Measurements from ENCODE around the gene CHST11.

CHST11 gene

GRCh38 chr12:104671409-104672095, 214.8 kb downstream of the CHST11 start:
- no peaks in the 10 kb centered on the region for H3K36me3 ChIP-seq (ENCODE audit: insufficient read depth, low read length)
- no peaks in the 10 kb centered on the region for H3K9me3 ChIP-seq (ENCODE audit: low read length)
- no peaks in the 10 kb centered on the region for H3K27me3 ChIP-seq (ENCODE audit: control insufficient read depth in 1 of 2, insufficient read depth in 2 of 2, low read length in 2 of 2)
- H3K4me3 ChIP-seq (ENCODE audit: low read depth in 1 of 2, low read length in 2 of 2): no peak overlapping the region
- no peak overlapping the region for H3K9ac ChIP-seq (ENCODE audit: low read length)
- peaks cover 79% of the 10 kb centered on the region for H3K4me1 ChIP-seq (ENCODE audit: insufficient read depth, low read length)
- H3K27ac ChIP-seq (ENCODE audit: low read depth, low read length): peak overlapping the region; percentile 23

- H3K9ac ChIP-seq (ENCODE audit: low read length): no peak overlapping the region
- no peak overlapping the region for H3K4me3 ChIP-seq (ENCODE audit: low read depth in 1 of 2, low read length in 2 of 2)
- H3K9me3 ChIP-seq (ENCODE audit: low read length): no peaks in the 10 kb centered on the region
- no peaks in the 10 kb centered on the region for H3K27me3 ChIP-seq (ENCODE audit: control insufficient read depth in 1 of 2, insufficient read depth in 2 of 2, low read length in 2 of 2)
- H3K36me3 ChIP-seq (ENCODE audit: insufficient read depth, low read length): no peaks in the 10 kb centered on the region
- peak overlapping the region; percentile 23 for H3K27ac ChIP-seq (ENCODE audit: low read depth, low read length)
- peaks cover 74% of the 10 kb centered on the region for H3K4me1 ChIP-seq (ENCODE audit: insufficient read depth, low read length)
These were observed 215.3 kb downstream of the CHST11 start for GRCh38 chr12:104672096-104672445.

GRCh38 chr12:104672501-104673265, 215.9 kb downstream of the CHST11 start:
- H3K27me3 ChIP-seq (ENCODE audit: control insufficient read depth in 1 of 2, insufficient read depth in 2 of 2, low read length in 2 of 2): no peaks in the 10 kb centered on the region
- no peak overlapping the region for H3K9ac ChIP-seq (ENCODE audit: low read length)

DNA sequence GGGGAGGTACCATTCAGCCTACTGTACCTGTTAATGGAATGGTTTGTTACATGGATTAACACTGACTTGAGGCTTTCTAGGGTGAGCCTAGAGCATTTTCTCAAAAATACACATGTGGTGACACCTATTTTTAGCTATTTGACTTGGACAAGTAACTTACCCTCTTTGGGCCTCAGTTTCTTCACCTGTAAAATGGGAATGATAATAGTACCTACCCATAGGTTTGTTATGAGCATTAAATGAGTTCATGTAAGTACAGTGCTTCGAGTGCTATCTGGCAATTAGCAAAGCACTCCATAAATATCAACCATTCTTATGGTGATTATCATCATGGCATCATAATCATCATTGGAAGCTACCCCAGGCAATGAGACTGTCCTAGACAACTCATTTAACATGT, 216.5 kb downstream of the CHST11 start:
- no peak overlapping the region for H3K27ac ChIP-seq (ENCODE audit: low read depth, low read length)
- no peaks in the 10 kb centered on the region for H3K27me3 ChIP-seq (ENCODE audit: control insufficient read depth in 1 of 2, insufficient read depth in 2 of 2, low read length in 2 of 2)
- H3K4me3 ChIP-seq (ENCODE audit: low read depth in 1 of 2, low read length in 2 of 2): no peak overlapping the region
- H3K9ac ChIP-seq (ENCODE audit: low read length): no peak overlapping the region
- H3K9me3 ChIP-seq (ENCODE audit: low read length): no peaks in the 10 kb centered on the region
- H3K4me1 ChIP-seq (ENCODE audit: insufficient read depth, low read length): peaks cover 62% of the 10 kb centered on the region
- H3K36me3 ChIP-seq (ENCODE audit: insufficient read depth, low read length): no peaks in the 10 kb centered on the region

More at GRCh38 chr12:104672501-104673265, 215.9 kb downstream of the CHST11 start:
- Histone ChIP-seq H3K36me3 (ENCODE audit: insufficient read depth, low read length) (no peaks in the 10 kb centered on the region), H3K9me3 (ENCODE audit: low read length) (no peaks in the 10 kb centered on the region), H3K27ac (ENCODE audit: low read depth, low read length) (no peak overlapping the region), H3K4me3 (ENCODE audit: low read depth in 1 of 2, low read length in 2 of 2) (no peak overlapping the region), H3K4me1 (ENCODE audit: insufficient read depth, low read length) (peaks cover 68% of the 10 kb centered on the region)

DNA sequence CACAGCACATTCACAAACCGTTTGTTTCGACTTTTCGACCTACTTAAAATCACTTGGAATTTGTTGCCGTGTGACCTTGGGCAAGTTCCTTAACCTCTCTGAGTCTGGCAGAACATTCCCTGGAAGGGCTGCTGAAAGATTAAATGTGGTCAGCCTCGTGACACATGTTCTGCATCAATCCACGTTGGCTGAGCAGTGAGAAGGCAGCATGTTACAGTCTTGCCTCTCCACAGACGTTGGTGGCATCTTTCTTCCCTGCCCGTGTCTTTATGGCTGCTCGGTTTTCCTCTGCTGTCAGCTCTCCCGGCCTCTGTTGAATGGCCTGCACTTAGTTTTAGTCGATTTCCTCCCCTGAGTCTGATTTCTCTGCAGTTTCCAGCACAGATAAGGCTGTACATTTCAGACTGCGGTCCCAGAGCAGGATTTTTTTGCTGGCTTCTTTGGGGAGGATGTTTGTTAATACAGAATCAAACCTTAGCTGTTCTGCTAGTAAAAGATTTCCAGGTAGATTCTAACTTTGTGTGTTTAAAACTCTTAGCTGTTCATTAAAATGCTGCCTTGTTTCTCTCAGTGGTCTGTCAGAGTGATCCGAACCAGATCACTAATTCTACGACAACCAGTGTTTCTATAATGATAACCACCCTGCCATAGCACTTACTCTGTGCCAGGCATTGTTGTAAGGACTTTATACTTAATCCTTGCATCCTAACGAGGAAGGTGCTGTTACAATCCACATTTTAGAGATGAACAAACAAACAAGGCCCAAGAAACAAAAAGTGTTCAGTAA, 217.1 kb downstream of the CHST11 start:
- peak overlapping the region; percentile 43 for H3K27ac ChIP-seq (ENCODE audit: low read depth, low read length)
- H3K27me3 ChIP-seq (ENCODE audit: control insufficient read depth in 1 of 2, insufficient read depth in 2 of 2, low read length in 2 of 2): no peaks in the 10 kb centered on the region
- H3K4me3 ChIP-seq (ENCODE audit: low read depth in 1 of 2, low read length in 2 of 2): no peak overlapping the region
- H3K36me3 ChIP-seq (ENCODE audit: insufficient read depth, low read length): no peaks in the 10 kb centered on the region
- peaks cover 56% of the 10 kb centered on the region for H3K4me1 ChIP-seq (ENCODE audit: insufficient read depth, low read length)
- no peaks in the 10 kb centered on the region for H3K9me3 ChIP-seq (ENCODE audit: low read length)
- H3K9ac ChIP-seq (ENCODE audit: low read length): no peak overlapping the region

- H3K27ac ChIP-seq (ENCODE audit: low read depth, low read length): no peak overlapping the region
- no peak overlapping the region for H3K4me3 ChIP-seq (ENCODE audit: low read depth in 1 of 2, low read length in 2 of 2)
- H3K4me1 ChIP-seq (ENCODE audit: insufficient read depth, low read length): peaks cover 28% of the 10 kb centered on the region
- no peaks in the 10 kb centered on the region for H3K27me3 ChIP-seq (ENCODE audit: control insufficient read depth in 1 of 2, insufficient read depth in 2 of 2, low read length in 2 of 2)
- no peaks in the 10 kb centered on the region for H3K36me3 ChIP-seq (ENCODE audit: insufficient read depth, low read length)
- H3K9me3 ChIP-seq (ENCODE audit: low read length): no peaks in the 10 kb centered on the region
- H3K9ac ChIP-seq (ENCODE audit: low read length): no peak overlapping the region
These were observed 219.9 kb downstream of the CHST11 start for GRCh38 chr12:104676636-104677035.

DNA sequence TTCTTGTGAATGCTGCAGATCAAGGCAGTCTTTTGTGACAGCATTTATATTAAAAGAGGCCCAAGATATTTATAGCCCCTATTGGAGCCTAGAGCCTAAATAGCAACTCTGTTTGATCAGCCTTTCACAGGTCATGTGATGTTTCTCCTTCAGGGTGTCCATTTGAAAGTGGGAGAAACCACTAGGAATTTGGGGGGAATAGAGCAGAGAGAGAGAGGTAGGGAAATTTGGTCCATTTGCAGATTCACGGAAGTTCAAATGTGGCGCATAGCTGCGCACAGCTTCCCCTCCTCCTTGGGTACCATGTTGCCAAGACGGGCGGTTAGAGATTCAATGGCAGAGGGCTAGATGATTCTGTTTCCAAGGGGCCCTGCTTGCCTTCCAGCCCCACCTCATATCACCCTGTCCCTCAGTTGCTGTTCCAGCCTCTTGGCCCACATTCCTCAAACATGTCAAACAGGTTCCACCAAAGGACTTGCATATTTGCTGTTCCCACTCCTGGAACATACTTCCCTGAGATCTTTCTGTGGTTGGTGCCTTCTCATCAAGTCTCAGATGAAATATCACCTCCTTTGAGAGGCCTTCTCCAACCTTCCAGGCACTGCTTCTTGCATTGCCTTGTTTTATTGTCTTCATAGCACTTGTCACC, 220.8 kb downstream of the CHST11 start:
- Histone ChIP-seq H3K4me1 (ENCODE audit: insufficient read depth, low read length) (peaks cover 22% of the 10 kb centered on the region), H3K36me3 (ENCODE audit: insufficient read depth, low read length) (no peaks in the 10 kb centered on the region), H3K4me3 (ENCODE audit: low read depth in 1 of 2, low read length in 2 of 2) (no peak overlapping the region), H3K27me3 (ENCODE audit: control insufficient read depth in 1 of 2, insufficient read depth in 2 of 2, low read length in 2 of 2) (no peaks in the 10 kb centered on the region), H3K27ac (ENCODE audit: low read depth, low read length) (no peak overlapping the region), H3K9me3 (ENCODE audit: low read length) (no peaks in the 10 kb centered on the region), H3K9ac (ENCODE audit: low read length) (no peak overlapping the region)

DNA sequence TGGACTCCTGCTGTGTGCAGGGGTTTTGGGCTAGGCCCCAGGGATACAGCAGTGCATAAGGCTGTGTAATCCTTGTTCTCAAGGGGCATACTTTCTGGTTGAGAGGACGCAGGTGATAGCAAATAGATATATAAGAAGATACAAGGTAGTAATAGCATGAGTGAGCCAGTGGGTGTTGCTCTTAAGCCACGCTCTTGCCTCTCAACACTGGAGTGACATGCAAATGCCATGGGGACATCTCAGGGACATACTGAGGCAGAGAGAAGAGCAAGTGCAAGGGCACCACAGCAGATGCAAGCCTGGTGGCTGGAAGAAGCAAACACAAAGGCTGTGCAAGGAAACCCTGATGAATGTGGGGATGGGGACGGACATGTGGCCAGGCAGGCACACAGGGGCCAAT, 223.3 kb downstream of the CHST11 start:
- H3K9me3 ChIP-seq (ENCODE audit: low read length): no peaks in the 10 kb centered on the region
- no peak overlapping the region for H3K27ac ChIP-seq (ENCODE audit: low read depth, low read length)
- peaks cover 26% of the 10 kb centered on the region for H3K4me1 ChIP-seq (ENCODE audit: insufficient read depth, low read length)
- no peaks in the 10 kb centered on the region for H3K27me3 ChIP-seq (ENCODE audit: control insufficient read depth in 1 of 2, insufficient read depth in 2 of 2, low read length in 2 of 2)
- H3K4me3 ChIP-seq (ENCODE audit: low read depth in 1 of 2, low read length in 2 of 2): no peak overlapping the region
- H3K9ac ChIP-seq (ENCODE audit: low read length): no peak overlapping the region
- no peaks in the 10 kb centered on the region for H3K36me3 ChIP-seq (ENCODE audit: insufficient read depth, low read length)

- H3K9ac ChIP-seq (ENCODE audit: low read length): no peak overlapping the region
- H3K36me3 ChIP-seq (ENCODE audit: insufficient read depth, low read length): no peaks in the 10 kb centered on the region
- no peak overlapping the region for H3K27ac ChIP-seq (ENCODE audit: low read depth, low read length)
- H3K9me3 ChIP-seq (ENCODE audit: low read length): no peaks in the 10 kb centered on the region
- H3K27me3 ChIP-seq (ENCODE audit: control insufficient read depth in 1 of 2, insufficient read depth in 2 of 2, low read length in 2 of 2): no peaks in the 10 kb centered on the region
- no peak overlapping the region for H3K4me3 ChIP-seq (ENCODE audit: low read depth in 1 of 2, low read length in 2 of 2)
- H3K4me1 ChIP-seq (ENCODE audit: insufficient read depth, low read length): peaks cover 31% of the 10 kb centered on the region
These were observed 223.7 kb downstream of the CHST11 start for GRCh38 chr12:104680491-104680890.

- Histone ChIP-seq H3K4me1 (ENCODE audit: insufficient read depth, low read length) (peaks cover 37% of the 10 kb centered on the region), H3K4me3 (ENCODE audit: low read depth in 1 of 2, low read length in 2 of 2) (no peak overlapping the region), H3K27me3 (ENCODE audit: control insufficient read depth in 1 of 2, insufficient read depth in 2 of 2, low read length in 2 of 2) (no peaks in the 10 kb centered on the region), H3K9me3 (ENCODE audit: low read length) (no peaks in the 10 kb centered on the region), H3K9ac (ENCODE audit: low read length) (no peak overlapping the region), H3K27ac (ENCODE audit: low read depth, low read length) (no peak overlapping the region), H3K36me3 (ENCODE audit: insufficient read depth, low read length) (no peaks in the 10 kb centered on the region)
These were observed 224.4 kb downstream of the CHST11 start for GRCh38 chr12:104681012-104681690.
